NCI-H1694 (cell line): ENCODE measurements around the gene HAAO.

ENCODE experiments used
- DNase-seq: peaks from one replicate; lab custom pipeline; 2025; lab: John Stamatoyannopoulos, UW

Gene HAAO

GRCh38 chr2:42793334-42794270 lies 1.2 kb upstream of the HAAO start:
- DNase-seq, result no peak

GRCh38 chr2:42792087-42792582 lies 248 bp downstream of the HAAO start:
- no peak for DNase-seq

- DNase-seq, result no peak
These were observed 777 bp downstream of the HAAO start for GRCh38 chr2:42791606-42792005.

GRCh38 chr2:42789751-42790150 lies 2.6 kb downstream of the HAAO start:
- DNase-seq, result no peak

GRCh38 chr2:42788882-42789281 lies 3.5 kb downstream of the HAAO start:
- no peak for DNase-seq

GRCh38 chr2:42788478-42788793 lies 3.9 kb downstream of the HAAO start:
- no peak for DNase-seq

GRCh38 chr2:42787788-42788477 lies 4.5 kb downstream of the HAAO start:
- no peak for DNase-seq

GRCh38 chr2:42787424-42787787 lies 5.0 kb downstream of the HAAO start:
- no peak for DNase-seq

GRCh38 chr2:42786561-42787345 lies 5.6 kb downstream of the HAAO start:
- no peak for DNase-seq

GRCh38 chr2:42784204-42784880 lies 8.0 kb downstream of the HAAO start:
- no peak for DNase-seq

- DNase-seq, result no peak
These were observed 8.9 kb downstream of the HAAO start for GRCh38 chr2:42783511-42783910.

- DNase-seq, result no peak
These were observed 11.2 kb downstream of the HAAO start for GRCh38 chr2:42781181-42781580.

- DNase-seq, result no peak
These were observed 14.2 kb downstream of the HAAO start for GRCh38 chr2:42777883-42778805.

GRCh38 chr2:42775810-42776209 lies 16.6 kb downstream of the HAAO start:
- DNase-seq, result no peak

- DNase-seq, result no peak
These were observed 17.2 kb downstream of the HAAO start for GRCh38 chr2:42775186-42775585.

- DNase-seq, result no peak
These were observed 20.7 kb downstream of the HAAO start for GRCh38 chr2:42771546-42772153.

GRCh38 chr2:42770288-42771131 lies 21.9 kb downstream of the HAAO start:
- DNase-seq, result no peak

- DNase-seq, result no peak
These were observed 22.6 kb downstream of the HAAO start for GRCh38 chr2:42769583-42770287.
